A549 (cell line): ENCODE data around the gene SERPINE2.

Source experiments
- CTCF ChIP-seq: fragments of >200 bp; sonication (Bioruptor Twin); formaldehyde crosslinking; IDR thresholded peaks from 3 replicates; pipeline ENCODE4 v1.5.1; 2016
- E2F6 ChIP-seq: IDR thresholded peaks from 2 replicates; pipeline ENCODE4 v1.6.1; 2012; ENCODE audit warnings: low read depth, borderline replicate concordance
- EP300 ChIP-seq, 2 experiments: fragments of >200 bp; sonication (Bioruptor Twin); formaldehyde crosslinking; IDR thresholded peaks; 2 replicates in 1 of 2; 3 replicates in 1 of 2; pipeline ENCODE4 v1.6.1; 2016 to 2017
- JUNB ChIP-seq: fragments of >200 bp; sonication (Bioruptor Twin); formaldehyde crosslinking; IDR thresholded peaks from 2 replicates; pipeline ENCODE4 v1.6.1; 2016
- KDM1A ChIP-seq: fragments of 200-600 bp; sonication (generic); IDR thresholded peaks from 2 replicates; pipeline ENCODE4 v1.6.1; 2016; ENCODE audit warnings: low read depth, mild to moderate bottlenecking
- NPAS2 ChIP-seq: fragments of 250-450 bp; sonication (Bioruptor Pico); IDR thresholded peaks from 2 replicates; pipeline ENCODE4 v1.8.0; 2022; ENCODE audit warnings: mild to moderate bottlenecking, moderate library complexity, borderline replicate concordance
- REST ChIP-seq: fragments of 200-600 bp; sonication (generic); IDR thresholded peaks from 2 replicates; pipeline ENCODE4 v1.6.1; 2016; ENCODE audit warnings: antibody characterized with exemption, mild to moderate bottlenecking, moderate library complexity
- RFX5 ChIP-seq: fragments of 450-650 bp; IDR thresholded peaks from 2 replicates; pipeline ENCODE4 v1.7.1; 2014; ENCODE audit warnings: antibody characterized with exemption, mild to moderate bottlenecking, moderate library complexity
- RNF2 ChIP-seq: fragments of 200-600 bp; sonication (generic); IDR thresholded peaks from 2 replicates; pipeline ENCODE4 v1.6.1; 2016; ENCODE audit warnings: low read depth, mild to moderate bottlenecking, antibody characterized with exemption, moderate library complexity, borderline replicate concordance

- TF ChIP-seq NPAS2 (CRISPR knock-in tag) (no peak), CTCF (no peak), RNF2 (no peak), JUNB (no peak), RFX5 (no peak), KDM1A (no peak), REST (no peak), E2F6 (no peak), EP300 (IDR thresholded peaks at IDR 0.05) (no peak)
These were observed 6.8 kb downstream of the SERPINE2 start for GRCh38 chr2:224032283-224032682.
